Adrenal gland (tissue), 12 donors: ENCODE results near the gene CFAP69. TPM values are rescaled to one million over a fixed set of nuclear protein-coding genes. Genes with fewer than 3 reads are reported as not detected.

Experiments
- DNase-seq, 7 donors: peaks; one replicate each; pipeline ENCODE4 v3.0.0-alpha.2; 2019 to 2020
- H3K27ac ChIP-seq, 5 donors: fragments of 200-600 bp; sonication (generic) in 4 of 5; 1 replicate in 3 of 5; 2 replicates in 2 of 5; pipeline versions ENCODE4 v1.5.1 to v1.8.0; 2016 to 2020; ENCODE audit warnings: mild to moderate bottlenecking in 1 of 5
- H3K27me3 ChIP-seq: fragments of 200-600 bp; 2 replicates; pipeline ENCODE4 v1.8.0; 2021
- H3K36me3 ChIP-seq, 2 donors: fragments of 200-600 bp; replicated peaks in 1 of 2; 1 replicate in 1 of 2; 2 replicates in 1 of 2; pipeline versions ENCODE4 v1.5.1 to v1.8.0; 2018 to 2022
- H3K4me1 ChIP-seq, 2 donors: fragments of 200-600 bp; replicated peaks in 1 of 2; 1 replicate in 1 of 2; 2 replicates in 1 of 2; pipeline versions ENCODE4 v1.5.1 to v1.8.0; 2018 to 2021
- H3K4me3 ChIP-seq, 4 donors: fragments of 200-600 bp; sonication (generic) in 3 of 4; one replicate each; pipeline ENCODE4 v1.5.1; 2016 to 2018
- H3K9me3 ChIP-seq, 3 donors: fragments of 200-600 bp; sonication (generic) in 1 of 3; replicated peaks in 1 of 3; 1 replicate in 2 of 3; 2 replicates in 1 of 3; pipeline versions ENCODE4 v1.5.1 to v1.8.0; 2016 to 2021
- POLR2A ChIP-seq, 2 donors: fragments of 450-650 bp; IDR thresholded peaks; one replicate each; pipeline ENCODE4 v1.6.1; 2017; ENCODE audit warnings: antibody characterized with exemption in 2 of 2, mild to moderate bottlenecking in 2 of 2, moderate library complexity in 1 of 2
- WGBS, 4 donors: extraction: QIAGEN DNeasy Blood & Tissue Kit in 2 of 4; methylation state at CpG; one replicate each; pipeline versions ENCODE4 v1.1.5 to v1.1.7; 2013 to 2017; 5-methylcytosine and 5-hydroxymethylcytosine counted together
- intact Hi-C, 2 donors: fragments of 100-400 bp; cut with DNase I; formaldehyde crosslinking; loops; one replicate each; pipeline versions ENCODE4 v1.14.1 to v1.15.0; 2022 to 2023
- polyA plus RNA-seq, 3 donors: library from polyadenylated mRNA; stranded (reverse); fragments of 200-250 nt in 2 of 3; fragments of 350-450 nt in 1 of 3; fragmentation: Illumina TruSeq in 1 of 3; extraction: RNeasy Lipid Tissue Mini Kit (QIAGEN cat#74804) in 1 of 3; gene quantifications; one replicate each; pipeline ENCODE4 v1.2.3, GENCODE V29; 2013 to 2014
- total RNA-seq, 9 donors: library from RNA; depleted of rRNA in 4 of 9; stranded (reverse); fragments of >200 nt in 4 of 9; fragments of 120-200 nt in 1 of 9; fragmentation: NEBNext Ultra II Directional in 1 of 9; extraction: Animal tissue kit (Norgen Biotek cat#: 25700) in 1 of 9; gene quantifications; one replicate each; pipeline versions ENCODE4 v1.1.0 to v1.2.4, GENCODE V29; 2013 to 2023
- TF ChIP-seq, protein P1 (sequence below), 6 experiments: fragments of 450-650 bp in 4 of 6; fragments of 200-600 bp in 2 of 6; sonication (generic) in 1 of 6; IDR thresholded peaks; 1 replicate in 5 of 6; 2 replicates in 1 of 6; pipeline versions ENCODE4 v1.5.1 to v1.8.0; 2016 to 2021; ENCODE audit warnings: antibody characterized with exemption in 6 of 6, mild to moderate bottlenecking in 2 of 6, moderate library complexity in 1 of 6
- donor health status: healthy with polysubstance abuse.
- donor health status: Bipolar disorder and iron deficiency.
- donor health status: DM: yes; HTN: yes; CAD: no.
- donor health status: DM: no; HTN: no; CAD: no.
- donor health status: DM: no; HTN: no; CAD: no.
- donor health status: DM: yes; HTN: yes; CAD: no.

CFAP69 gene
- total and polyA plus RNA-seq, 12 donors: 0.42 to 10.2 (median 4.4) TPM

- intact Hi-C loops: loop anchor here (10.0 kb wide), 2 partner anchors 89 to 181 kb away; partner anchors contain the start of gene STEAP1 (in 1 of the 2)
- TF ChIP-seq, protein P1, sequence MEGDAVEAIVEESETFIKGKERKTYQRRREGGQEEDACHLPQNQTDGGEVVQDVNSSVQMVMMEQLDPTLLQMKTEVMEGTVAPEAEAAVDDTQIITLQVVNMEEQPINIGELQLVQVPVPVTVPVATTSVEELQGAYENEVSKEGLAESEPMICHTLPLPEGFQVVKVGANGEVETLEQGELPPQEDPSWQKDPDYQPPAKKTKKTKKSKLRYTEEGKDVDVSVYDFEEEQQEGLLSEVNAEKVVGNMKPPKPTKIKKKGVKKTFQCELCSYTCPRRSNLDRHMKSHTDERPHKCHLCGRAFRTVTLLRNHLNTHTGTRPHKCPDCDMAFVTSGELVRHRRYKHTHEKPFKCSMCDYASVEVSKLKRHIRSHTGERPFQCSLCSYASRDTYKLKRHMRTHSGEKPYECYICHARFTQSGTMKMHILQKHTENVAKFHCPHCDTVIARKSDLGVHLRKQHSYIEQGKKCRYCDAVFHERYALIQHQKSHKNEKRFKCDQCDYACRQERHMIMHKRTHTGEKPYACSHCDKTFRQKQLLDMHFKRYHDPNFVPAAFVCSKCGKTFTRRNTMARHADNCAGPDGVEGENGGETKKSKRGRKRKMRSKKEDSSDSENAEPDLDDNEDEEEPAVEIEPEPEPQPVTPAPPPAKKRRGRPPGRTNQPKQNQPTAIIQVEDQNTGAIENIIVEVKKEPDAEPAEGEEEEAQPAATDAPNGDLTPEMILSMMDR (IDR thresholded peaks at IDR 0.05): no peak
- TF ChIP-seq POLR2A (IDR thresholded peaks at IDR 0.05): no peak
- DNase-seq: no peak
- WGBS, 4 donors: 18 to 47% (median 32%) methylated on average over 1 of the region's 1 CpG
- no peaks in the 10 kb centered on the region for H3K36me3 ChIP-seq
- peaks cover 0 to 15% of the 10 kb centered on the region in 2 donors for H3K4me1 ChIP-seq
- no peak overlapping the region for H3K27ac ChIP-seq
- H3K9me3 ChIP-seq: no peaks in the 10 kb centered on the region
- no peaks in the 10 kb centered on the region for H3K27me3 ChIP-seq
- no peak overlapping the region for H3K4me3 ChIP-seq
These were observed 1.4 kb upstream of the CFAP69 start for GRCh38 chr7:90243556-90243955.

GRCh38 chr7:90244565-90244908 is 437 bp upstream of the CFAP69 start:
- H3K9me3 ChIP-seq: no peaks in the 10 kb centered on the region
- peak overlapping the region in 3 of 4 donors; percentile 67 to 99 (median 94) for H3K4me3 ChIP-seq
- DNase-seq: no peak
- peaks cover 0 to 15% of the 10 kb centered on the region in 2 donors for H3K4me1 ChIP-seq
- 8 to 15% (median 12%) methylated on average over 6 of the region's 6 CpGs for WGBS, 4 donors
- TF ChIP-seq POLR2A (IDR thresholded peaks at IDR 0.05): no peak
- TF ChIP-seq, protein P1 (IDR thresholded peaks at IDR 0.05): no peak
- H3K36me3 ChIP-seq: no peaks in the 10 kb centered on the region
- no peak overlapping the region for H3K27ac ChIP-seq
- no peaks in the 10 kb centered on the region for H3K27me3 ChIP-seq
- intact Hi-C loops: loop anchor here (10.0 kb wide), 2 partner anchors 90 to 180 kb away; partner anchors contain the start of gene STEAP1 (in 1 of the 2)

- H3K4me3 ChIP-seq: no peak overlapping the region
- H3K27ac ChIP-seq: no peak overlapping the region
- WGBS, 4 donors: 43 to 55% (median 51%) methylated on average over 6 to 9 of the region's 9 CpGs
- H3K27me3 ChIP-seq: no peaks in the 10 kb centered on the region
- peaks cover 0 to 15% of the 10 kb centered on the region in 2 donors for H3K4me1 ChIP-seq
- H3K36me3 ChIP-seq: no peaks in the 10 kb centered on the region
- DNase-seq: no peak
- intact Hi-C loops: loop anchor here (10.0 kb wide), 2 partner anchors 91 to 179 kb away; partner anchors contain the start of gene STEAP1 (in 1 of the 2)
- TF ChIP-seq, protein P1 (IDR thresholded peaks at IDR 0.05): no peak
- TF ChIP-seq POLR2A (IDR thresholded peaks at IDR 0.05): no peak
- H3K9me3 ChIP-seq: no peaks in the 10 kb centered on the region
These were observed 1.2 kb downstream of the CFAP69 start for GRCh38 chr7:90246171-90246570.

DNA sequence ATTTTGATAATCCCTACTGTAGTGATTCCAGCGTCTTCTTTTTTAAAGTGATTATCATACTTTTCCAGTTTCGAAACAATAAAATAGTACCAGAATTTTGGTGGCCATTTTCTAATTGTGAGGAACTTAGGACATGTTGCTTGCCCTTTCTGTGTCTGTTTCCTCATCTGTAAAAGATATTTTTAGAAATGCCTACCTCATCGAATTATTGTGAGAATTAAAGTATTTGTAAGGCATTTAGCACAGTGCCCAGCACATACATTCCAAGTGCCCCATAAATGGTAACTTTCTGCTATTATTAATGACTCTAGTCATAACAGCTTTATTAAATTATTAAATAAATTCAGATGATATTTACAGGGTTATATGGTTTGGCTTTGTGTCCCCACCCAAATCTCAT is 3.7 kb downstream of the CFAP69 start:
- Histone ChIP-seq H3K4me1 (peaks cover 0 to 15% of the 10 kb centered on the region in 2 donors), H3K9me3 (no peaks in the 10 kb centered on the region), H3K4me3 (no peak overlapping the region), H3K27me3 (no peaks in the 10 kb centered on the region), H3K36me3 (no peaks in the 10 kb centered on the region), H3K27ac (no peak overlapping the region)
- intact Hi-C loops: loop anchor here (10.0 kb wide), 2 partner anchors 94 to 176 kb away; partner anchors contain the start of gene STEAP1 (in 1 of the 2)
- TF ChIP-seq POLR2A (IDR thresholded peaks at IDR 0.05): no peak
- TF ChIP-seq, protein P1 (IDR thresholded peaks at IDR 0.05): no peak
- no peak for DNase-seq
- WGBS, 4 donors: 81 to 85% (median 83%) methylated on average over 3 of the region's 3 CpGs
